Dermis microvascular lymphatic vessel endothelial cell (primary cell): ENCODE results near the gene CCL7. TPM values are rescaled to one million over a fixed set of nuclear protein-coding genes. Genes with fewer than 3 reads are reported as not detected.

Experiments
- total RNA-seq: library from RNA; depleted of rRNA; stranded (reverse); fragments of >200 nt; gene quantifications from 2 replicates; pipeline ENCODE4 v1.2.1, GENCODE V29; 2014

CCL7 gene
- total RNA-seq, 1 donor from 2014 or later: 0.13 TPM

Other genes with a start within 250 kb of the CCL7 start
- 67.7 and 102 TPM in 2 replicates for gene CCL2, start 14.9 kb upstream of the CCL7 start, total RNA-seq
- not detected in 2 replicates for gene CCL11, start 15.5 kb downstream of the CCL7 start, total RNA-seq
- gene CCL8, start 49.2 kb downstream of the CCL7 start, total RNA-seq: 0.13 TPM in 2 replicates
- not detected in 2 replicates for gene CCL13, start 86.3 kb downstream of the CCL7 start, total RNA-seq
- gene CCL1, start 93.0 kb downstream of the CCL7 start, total RNA-seq: not detected in 2 replicates